Measurements from ENCODE around the gene TRAPPC1. TPM values are rescaled to one million over a fixed set of nuclear protein-coding genes. Genes with fewer than 3 reads are reported as not detected.

Gene TRAPPC1
- total RNA-seq, 4 donors from 2014 or later = 24.1 to 67.5 (median 27.8) TPM

GRCh38 chr17:7947651-7948050 lies 15.9 kb upstream of the TRAPPC1 start:
- no peak for DNase-seq
- no peak overlapping the region for H3K4me3 ChIP-seq
- H3K4me1 ChIP-seq = no peaks in the 10 kb centered on the region
- no peaks in the 10 kb centered on the region for H3K36me3 ChIP-seq
- H3K27me3 ChIP-seq = no peaks in the 10 kb centered on the region
- H3K9me3 ChIP-seq = no peaks in the 10 kb centered on the region
- H3K27ac ChIP-seq = no peak overlapping the region
- TF ChIP-seq POLR2A (IDR thresholded peaks at IDR 0.05) = no peak
- no peak for TF ChIP-seq CTCF (IDR thresholded peaks at IDR 0.05)
- intact Hi-C loops (cut with DNase I; ENCODE audit: low total_unique reads) = no loop called here

- Histone ChIP-seq H3K36me3 (no peaks in the 10 kb centered on the region), H3K27me3 (no peaks in the 10 kb centered on the region), H3K4me1 (no peaks in the 10 kb centered on the region), H3K9me3 (no peaks in the 10 kb centered on the region), H3K27ac (no peak overlapping the region), H3K4me3 (no peak overlapping the region)
- intact Hi-C loops (cut with DNase I; ENCODE audit: low total_unique reads) = no loop called here
- TF ChIP-seq CTCF (IDR thresholded peaks at IDR 0.05) (no peak), POLR2A (IDR thresholded peaks at IDR 0.05) (no peak)
- no peak for DNase-seq
These were observed 14.7 kb upstream of the TRAPPC1 start for GRCh38 chr17:7946441-7946840.

- H3K4me3 ChIP-seq = no peak overlapping the region
- H3K27me3 ChIP-seq = no peaks in the 10 kb centered on the region
- TF ChIP-seq POLR2A (IDR thresholded peaks at IDR 0.05) = no peak
- TF ChIP-seq CTCF (IDR thresholded peaks at IDR 0.05) = no peak
- H3K36me3 ChIP-seq = no peaks in the 10 kb centered on the region
- no peaks in the 10 kb centered on the region for H3K9me3 ChIP-seq
- intact Hi-C loops (cut with DNase I; ENCODE audit: low total_unique reads) = no loop called here
- no peaks in the 10 kb centered on the region for H3K4me1 ChIP-seq
- H3K27ac ChIP-seq = no peak overlapping the region
- DNase-seq = no peak
These were observed 13.9 kb upstream of the TRAPPC1 start for GRCh38 chr17:7945651-7946050.

GRCh38 chr17:7944326-7944725 lies 12.6 kb upstream of the TRAPPC1 start:
- H3K4me1 ChIP-seq = no peaks in the 10 kb centered on the region
- no peak overlapping the region for H3K27ac ChIP-seq
- no peaks in the 10 kb centered on the region for H3K27me3 ChIP-seq
- intact Hi-C loops (cut with DNase I; ENCODE audit: low total_unique reads) = no loop called here
- TF ChIP-seq CTCF (IDR thresholded peaks at IDR 0.05) (no peak), POLR2A (IDR thresholded peaks at IDR 0.05) (no peak)
- H3K36me3 ChIP-seq = no peaks in the 10 kb centered on the region
- H3K4me3 ChIP-seq = no peak overlapping the region
- DNase-seq = no peak
- H3K9me3 ChIP-seq = no peaks in the 10 kb centered on the region

- DNase-seq = no peak
- no peaks in the 10 kb centered on the region for H3K27me3 ChIP-seq
- H3K9me3 ChIP-seq = no peaks in the 10 kb centered on the region
- no peak overlapping the region for H3K4me3 ChIP-seq
- no peaks in the 10 kb centered on the region for H3K36me3 ChIP-seq
- no peak overlapping the region for H3K27ac ChIP-seq
- H3K4me1 ChIP-seq = no peaks in the 10 kb centered on the region
- intact Hi-C loops (cut with DNase I; ENCODE audit: low total_unique reads) = no loop called here
- TF ChIP-seq POLR2A (IDR thresholded peaks at IDR 0.05) (no peak), CTCF (IDR thresholded peaks at IDR 0.05) (no peak)
These were observed 11.5 kb upstream of the TRAPPC1 start for GRCh38 chr17:7943291-7943690.
